Fibroblast of lung (primary cell): ENCODE measurements around the gene CAMK2N2. TPM values are rescaled to one million over a fixed set of nuclear protein-coding genes. Genes with fewer than 3 reads are reported as not detected.

Source experiments
- DNase-seq, 2 donors: peaks; one replicate each; pipeline versions ENCODE4 v3.0.0 to v3.0.0-alpha.2; 2010; ENCODE audit warnings: low read depth in 2 of 2
- H2AFZ ChIP-seq: 2 replicates; pipeline ENCODE4 v1.5.1; 2012; ENCODE audit warnings: low read length, control low read depth, inconsistent platforms
- H3K27ac ChIP-seq: 2 replicates; pipeline ENCODE4 v1.5.1; 2011; ENCODE audit warnings: low read length, control low read depth; ENCODE audit not compliant: insufficient read depth
- H3K27me3 ChIP-seq: 2 replicates; pipeline ENCODE4 v1.5.1; 2011; ENCODE audit warnings: mild to moderate bottlenecking, low read length; ENCODE audit not compliant: control insufficient read depth, insufficient read depth
- H3K36me3 ChIP-seq: 2 replicates; pipeline ENCODE4 v1.5.1; 2011; ENCODE audit warnings: low read length; ENCODE audit not compliant: control insufficient read depth, insufficient read depth
- H3K4me1 ChIP-seq: 2 replicates; pipeline ENCODE4 v1.5.1; 2011; ENCODE audit warnings: low read length; ENCODE audit not compliant: control insufficient read depth, insufficient read depth; ENCODE audit errors: extremely low read depth
- H3K4me2 ChIP-seq: 2 replicates; pipeline ENCODE4 v1.5.1; 2011; ENCODE audit warnings: low read length, control low read depth; ENCODE audit not compliant: insufficient read depth; ENCODE audit errors: extremely low read depth
- H3K4me3 ChIP-seq, 4 experiments: fragments of 200-600 bp in 1 of 4; sonication (generic) in 1 of 4; replicated peaks in 1 of 4; 2 replicates each; pipeline ENCODE4 v1.5.1; 2011 to 2016; ENCODE audit warnings: low read length in 4 of 4, low read depth in 3 of 4, mild to moderate bottlenecking in 3 of 4, control low read depth in 2 of 4, inconsistent platforms in 1 of 4, mixed read lengths in 1 of 4; ENCODE audit not compliant: insufficient read depth in 1 of 4; ENCODE audit errors: control extremely low read depth in 1 of 4
- H3K79me2 ChIP-seq: 2 replicates; pipeline ENCODE4 v1.5.1; 2012; ENCODE audit warnings: mild to moderate bottlenecking, low read length, inconsistent platforms; ENCODE audit not compliant: control insufficient read depth, insufficient read depth
- H3K9ac ChIP-seq: 2 replicates; pipeline ENCODE4 v1.5.1; 2011; ENCODE audit warnings: mild to moderate bottlenecking, low read length, control low read depth; ENCODE audit not compliant: insufficient read depth
- H3K9me3 ChIP-seq: 2 replicates; pipeline ENCODE4 v1.5.1; 2012; ENCODE audit warnings: low read depth, low read length; ENCODE audit not compliant: control insufficient read depth, insufficient read depth
- H4K20me1 ChIP-seq: 2 replicates; pipeline ENCODE4 v1.5.1; 2011; ENCODE audit warnings: low read length; ENCODE audit not compliant: control insufficient read depth, insufficient read depth; ENCODE audit errors: extremely low read depth
- EZH2 ChIP-seq: IDR thresholded peaks from 2 replicates; pipeline ENCODE4 v1.5.1; 2012; ENCODE audit warnings: low read length, control low read depth, mild to moderate bottlenecking; ENCODE audit errors: missing control alignments
- polyA plus RNA-seq, 2 donors: library from polyadenylated mRNA; depleted of rRNA in 1 of 2; stranded (reverse) in 1 of 2; unstranded in 1 of 2; fragments of >200 nt; gene quantifications; 2 replicates each; pipeline ENCODE4 v1.2.1, GENCODE V29; 2011 to 2012; ENCODE audit warnings: missing spikeins in 1 of 2
- total RNA-seq: library from RNA; depleted of rRNA; stranded (reverse); fragments of >200 nt; gene quantifications from 2 replicates; pipeline ENCODE4 v1.2.1, GENCODE V29; 2014
- TF ChIP-seq, protein P1 (sequence below), 2 donors: IDR thresholded peaks in 1 of 2; conservative IDR thresholded peaks in 1 of 2; 1 replicate in 1 of 2; 2 replicates in 1 of 2; pipeline ENCODE4 v1.5.1; 2011 to 2012; ENCODE audit warnings: low read length in 2 of 2, control low read depth in 1 of 2, inconsistent platforms in 1 of 2, low read depth in 1 of 2, mild to moderate bottlenecking in 1 of 2

CAMK2N2 gene
- total and polyA plus RNA-seq, 2 donors (not counting 1 experiment from before 2014, with no cell fraction given): under 0.01 to 0.10 TPM

DNA sequence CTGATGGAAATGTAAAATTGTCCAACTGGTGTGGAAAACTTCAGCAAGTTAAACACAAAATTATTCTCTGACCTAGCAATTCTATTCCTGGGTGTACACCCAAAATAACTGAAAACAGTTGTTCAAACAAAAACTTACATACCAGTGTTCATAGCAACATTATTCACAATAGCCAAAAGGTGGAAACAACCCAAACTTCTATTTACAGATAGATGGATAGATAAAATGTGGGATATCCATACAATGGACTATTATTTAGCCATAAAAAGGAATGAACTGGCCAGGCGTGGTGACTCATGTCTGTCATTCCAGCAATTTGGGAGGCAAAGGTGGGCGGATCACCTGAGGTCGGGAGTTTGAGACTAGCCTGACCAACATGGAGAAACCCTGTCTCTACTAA lies 38.8 kb downstream of the CAMK2N2 start:
- H3K9me3 ChIP-seq: no peaks in the 10 kb centered on the region
- H3K9ac ChIP-seq: no peak overlapping the region
- no peaks in the 10 kb centered on the region for H3K4me1 ChIP-seq
- no peak overlapping the region for H3K27ac ChIP-seq
- H3K4me3 ChIP-seq: no peak overlapping the region
- no peaks in the 10 kb centered on the region for H3K36me3 ChIP-seq
- H3K27me3 ChIP-seq: no peaks in the 10 kb centered on the region
- H3K4me2 ChIP-seq: no peak overlapping the region
- no peak overlapping the region for H2AFZ ChIP-seq
- no peak for DNase-seq
- H4K20me1 ChIP-seq: no peaks in the 10 kb centered on the region
- no peaks in the 10 kb centered on the region for H3K79me2 ChIP-seq
- TF ChIP-seq, protein P1, sequence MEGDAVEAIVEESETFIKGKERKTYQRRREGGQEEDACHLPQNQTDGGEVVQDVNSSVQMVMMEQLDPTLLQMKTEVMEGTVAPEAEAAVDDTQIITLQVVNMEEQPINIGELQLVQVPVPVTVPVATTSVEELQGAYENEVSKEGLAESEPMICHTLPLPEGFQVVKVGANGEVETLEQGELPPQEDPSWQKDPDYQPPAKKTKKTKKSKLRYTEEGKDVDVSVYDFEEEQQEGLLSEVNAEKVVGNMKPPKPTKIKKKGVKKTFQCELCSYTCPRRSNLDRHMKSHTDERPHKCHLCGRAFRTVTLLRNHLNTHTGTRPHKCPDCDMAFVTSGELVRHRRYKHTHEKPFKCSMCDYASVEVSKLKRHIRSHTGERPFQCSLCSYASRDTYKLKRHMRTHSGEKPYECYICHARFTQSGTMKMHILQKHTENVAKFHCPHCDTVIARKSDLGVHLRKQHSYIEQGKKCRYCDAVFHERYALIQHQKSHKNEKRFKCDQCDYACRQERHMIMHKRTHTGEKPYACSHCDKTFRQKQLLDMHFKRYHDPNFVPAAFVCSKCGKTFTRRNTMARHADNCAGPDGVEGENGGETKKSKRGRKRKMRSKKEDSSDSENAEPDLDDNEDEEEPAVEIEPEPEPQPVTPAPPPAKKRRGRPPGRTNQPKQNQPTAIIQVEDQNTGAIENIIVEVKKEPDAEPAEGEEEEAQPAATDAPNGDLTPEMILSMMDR (conservative IDR thresholded peaks at IDR 0.05 in 1 of 2, IDR thresholded peaks at IDR 0.05 in 1 of 2; ENCODE audit: low read depth in 1 of 2, low read length in 2 of 2): no peak
- TF ChIP-seq EZH2: no peak

DNA sequence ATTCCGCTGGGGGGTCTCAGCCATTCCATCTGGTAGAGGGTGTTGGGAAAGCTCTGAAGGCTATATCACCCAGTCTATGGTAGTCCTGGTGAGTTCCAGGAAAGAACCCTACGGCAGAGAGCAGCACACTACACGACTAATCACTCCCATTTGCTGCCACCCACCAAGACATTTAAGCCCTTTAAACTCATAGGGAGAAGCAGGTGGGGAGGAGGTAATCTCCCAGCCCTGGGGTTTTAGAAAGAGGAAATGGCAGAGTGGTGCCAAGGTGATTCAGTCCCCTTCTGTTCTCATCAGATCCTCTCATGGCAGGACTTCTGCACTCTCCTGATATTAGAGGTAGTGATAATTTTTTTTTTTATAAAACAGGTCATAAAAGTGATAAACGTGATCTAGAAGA lies 42.5 kb downstream of the CAMK2N2 start:
- no peaks in the 10 kb centered on the region for H3K27me3 ChIP-seq
- TF ChIP-seq, protein P1 (conservative IDR thresholded peaks at IDR 0.05 in 1 of 2, IDR thresholded peaks at IDR 0.05 in 1 of 2; ENCODE audit: low read depth in 1 of 2, low read length in 2 of 2): no peak
- H3K4me1 ChIP-seq: no peaks in the 10 kb centered on the region
- H3K4me2 ChIP-seq: no peak overlapping the region
- no peak overlapping the region for H3K4me3 ChIP-seq
- H3K79me2 ChIP-seq: no peaks in the 10 kb centered on the region
- no peak overlapping the region for H3K27ac ChIP-seq
- H3K36me3 ChIP-seq: no peaks in the 10 kb centered on the region
- H3K9me3 ChIP-seq: no peaks in the 10 kb centered on the region
- no peaks in the 10 kb centered on the region for H4K20me1 ChIP-seq
- no peak for DNase-seq
- no peak overlapping the region for H3K9ac ChIP-seq
- no peak overlapping the region for H2AFZ ChIP-seq

DNA sequence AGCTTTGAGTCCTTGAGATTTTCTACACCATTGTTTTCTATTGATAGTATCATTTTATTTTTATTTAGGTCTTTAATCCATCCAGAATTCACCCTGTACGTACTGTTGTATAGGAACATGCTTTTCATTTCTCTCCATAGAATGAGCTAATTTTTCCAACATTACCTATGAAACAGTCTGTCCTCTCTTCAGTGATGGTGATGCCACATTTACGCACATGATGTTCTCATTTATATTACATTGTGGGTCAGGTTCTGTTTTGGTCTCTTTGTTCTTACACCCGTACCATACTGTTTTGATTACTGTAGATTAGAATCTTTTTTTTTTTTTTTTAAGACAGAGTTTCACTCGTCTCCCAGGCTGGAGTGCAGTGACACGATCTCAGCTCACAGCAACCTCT lies 49.6 kb downstream of the CAMK2N2 start:
- Histone ChIP-seq H2AFZ (no peak overlapping the region), H3K27me3 (no peaks in the 10 kb centered on the region), H3K27ac (no peak overlapping the region), H3K9ac (no peak overlapping the region), H3K79me2 (no peaks in the 10 kb centered on the region), H3K9me3 (no peaks in the 10 kb centered on the region), H4K20me1 (no peaks in the 10 kb centered on the region), H3K4me1 (no peaks in the 10 kb centered on the region), H3K36me3 (no peaks in the 10 kb centered on the region), H3K4me2 (no peak overlapping the region), H3K4me3 (no peak overlapping the region)
- DNase-seq: no peak
- TF ChIP-seq, protein P1 (conservative IDR thresholded peaks at IDR 0.05 in 1 of 2, IDR thresholded peaks at IDR 0.05 in 1 of 2; ENCODE audit: low read depth in 1 of 2, low read length in 2 of 2): no peak
- no peak for TF ChIP-seq EZH2
